Neural crest cell (in vitro differentiated cells): ENCODE data around the gene GUCD1. TPM values are rescaled to one million over a fixed set of nuclear protein-coding genes. Genes with fewer than 3 reads are reported as not detected.
"Not testable (repeated sequence)": the region's sequence is repeated elsewhere in the genome, so short reads cannot be mapped to it uniquely, and the experiment has no call there.

ENCODE experiments used
- DNase-seq: peaks from one replicate; pipeline ENCODE4 v3.0.0; 2021; ENCODE audit warnings: low read depth, mixed read lengths, low spot score
- H3K27ac Mint-ChIP-seq: one replicate; pipeline ENCODE4 v1.8.0; 2021; ENCODE audit warnings: mild to moderate bottlenecking, mixed read lengths; ENCODE audit not compliant: unreplicated experiment
- H3K27me3 Mint-ChIP-seq: 2 replicates; pipeline ENCODE4 v1.8.0; 2021; ENCODE audit warnings: low read depth, mild to moderate bottlenecking, mixed read lengths
- H3K36me3 Mint-ChIP-seq: 2 replicates; pipeline ENCODE4 v1.8.0; 2021; ENCODE audit warnings: low read depth, mild to moderate bottlenecking, mixed read lengths
- H3K4me1 Mint-ChIP-seq: 2 replicates; pipeline ENCODE4 v1.8.0; 2021; ENCODE audit warnings: mixed read lengths
- H3K4me3 Mint-ChIP-seq: one replicate; pipeline ENCODE4 v1.8.0; 2021; ENCODE audit warnings: mild to moderate bottlenecking, mixed read lengths
- H3K9me3 Mint-ChIP-seq: 2 replicates; pipeline ENCODE4 v1.8.0; 2021; ENCODE audit warnings: mixed read lengths
- total RNA-seq: library from RNA; stranded (reverse); gene quantifications from 2 replicates; pipeline ENCODE4 v1.2.1, GENCODE V29; 2021
- TF ChIP-seq, protein P1 (sequence below): fragments of 200-600 bp; sonication (generic); conservative IDR thresholded peaks from 2 replicates; pipeline ENCODE4 v1.5.0; 2021; ENCODE audit warnings: antibody characterized with exemption, mild to moderate bottlenecking

GUCD1 gene
- total RNA-seq, 1 donor from 2014 or later: 94.9 TPM

DNA sequence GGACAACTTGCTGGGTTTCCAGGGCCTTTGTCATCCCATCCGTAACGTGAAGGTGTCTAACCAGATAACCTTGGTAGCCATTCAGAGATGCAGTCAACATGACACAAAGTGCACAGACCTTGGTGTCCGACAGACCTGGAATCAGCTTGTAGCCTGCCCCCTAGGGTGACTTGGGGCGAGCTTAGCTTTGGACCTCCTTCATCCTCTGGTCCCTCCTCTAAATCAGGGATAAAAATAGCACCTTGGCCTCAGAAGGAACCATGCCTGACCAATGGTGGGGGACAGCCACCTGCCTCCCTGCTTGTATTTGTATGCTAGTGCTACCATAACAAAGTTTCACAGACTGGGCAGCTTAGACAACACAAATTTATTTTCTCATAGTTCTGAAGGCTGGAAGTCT lies 4.5 kb upstream of the GUCD1 start:
- no peaks in the 10 kb centered on the region for H3K9me3 Mint-ChIP-seq
- H3K4me3 Mint-ChIP-seq: peak overlapping the region; percentile 44
- peaks cover 3% of the 10 kb centered on the region for H3K36me3 Mint-ChIP-seq
- TF ChIP-seq, protein P1, sequence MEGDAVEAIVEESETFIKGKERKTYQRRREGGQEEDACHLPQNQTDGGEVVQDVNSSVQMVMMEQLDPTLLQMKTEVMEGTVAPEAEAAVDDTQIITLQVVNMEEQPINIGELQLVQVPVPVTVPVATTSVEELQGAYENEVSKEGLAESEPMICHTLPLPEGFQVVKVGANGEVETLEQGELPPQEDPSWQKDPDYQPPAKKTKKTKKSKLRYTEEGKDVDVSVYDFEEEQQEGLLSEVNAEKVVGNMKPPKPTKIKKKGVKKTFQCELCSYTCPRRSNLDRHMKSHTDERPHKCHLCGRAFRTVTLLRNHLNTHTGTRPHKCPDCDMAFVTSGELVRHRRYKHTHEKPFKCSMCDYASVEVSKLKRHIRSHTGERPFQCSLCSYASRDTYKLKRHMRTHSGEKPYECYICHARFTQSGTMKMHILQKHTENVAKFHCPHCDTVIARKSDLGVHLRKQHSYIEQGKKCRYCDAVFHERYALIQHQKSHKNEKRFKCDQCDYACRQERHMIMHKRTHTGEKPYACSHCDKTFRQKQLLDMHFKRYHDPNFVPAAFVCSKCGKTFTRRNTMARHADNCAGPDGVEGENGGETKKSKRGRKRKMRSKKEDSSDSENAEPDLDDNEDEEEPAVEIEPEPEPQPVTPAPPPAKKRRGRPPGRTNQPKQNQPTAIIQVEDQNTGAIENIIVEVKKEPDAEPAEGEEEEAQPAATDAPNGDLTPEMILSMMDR: no peak
- no peaks in the 10 kb centered on the region for H3K27me3 Mint-ChIP-seq
- no peak overlapping the region for H3K27ac Mint-ChIP-seq
- DNase-seq: no peak
- H3K4me1 Mint-ChIP-seq: peaks cover 32% of the 10 kb centered on the region

DNA sequence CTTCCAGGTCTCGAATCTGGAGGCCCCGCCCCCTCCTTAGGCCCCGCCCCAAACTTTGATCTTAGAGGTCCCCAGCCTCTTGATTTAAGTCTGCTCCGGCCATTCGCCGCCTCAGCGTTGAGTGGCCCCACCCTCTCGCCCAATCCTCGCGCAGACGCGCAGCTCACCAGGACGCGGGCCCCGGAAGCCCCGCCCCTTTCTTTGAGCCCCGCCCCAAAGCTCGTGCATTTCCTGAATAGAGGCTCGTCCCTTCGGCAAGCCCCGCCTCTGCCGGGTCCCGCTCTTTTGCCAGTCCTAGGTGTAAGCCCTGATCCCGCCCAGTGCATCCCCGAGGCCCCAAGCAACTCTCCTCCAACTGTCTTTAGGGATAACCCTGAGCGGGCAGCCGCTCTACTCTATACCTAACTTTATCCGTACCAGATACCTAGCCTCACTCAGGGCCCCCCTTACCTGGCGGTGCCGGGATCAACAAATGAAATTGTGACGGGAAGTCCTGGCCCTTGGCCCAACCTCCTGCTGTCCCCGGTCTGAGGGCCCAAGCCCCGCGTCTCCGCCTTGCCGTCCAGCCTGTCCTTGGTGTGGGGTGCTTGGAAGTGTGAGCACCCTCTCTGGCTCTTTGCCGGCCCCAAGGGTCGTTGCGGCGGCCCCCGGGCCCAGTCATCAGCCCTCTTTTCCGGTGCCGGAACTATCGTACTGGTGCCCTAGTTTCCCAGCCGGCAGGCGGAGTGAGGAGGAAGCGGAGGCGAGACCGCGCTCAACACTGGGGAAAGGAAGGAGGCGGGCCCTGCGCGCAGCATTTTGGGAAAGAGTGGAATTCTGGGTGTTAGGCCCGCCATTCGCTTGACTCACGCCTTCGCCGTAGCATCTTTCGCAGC lies 464 bp upstream of the GUCD1 start, which contains the start of gene SNRPD3:
TSS of gene SNRPD3 (plus strand) at position 835 of the 875 bp plus-strand sequence. CDS start 1,676 bp downstream, outside the sequence.
- H3K27ac Mint-ChIP-seq: peak within 1 kb of the TSS; percentile 99
- TF ChIP-seq, protein P1: peak; percentile 40
- H3K9me3 Mint-ChIP-seq: no peaks in the 10 kb centered on the region
- peak within 1 kb of the TSS; percentile 95 for H3K4me3 Mint-ChIP-seq
- peaks cover 50% of the 10 kb centered on the region for H3K4me1 Mint-ChIP-seq
- H3K27me3 Mint-ChIP-seq: no peaks in the 10 kb centered on the region
- peak; percentile 97 for DNase-seq
- peaks cover 3% of the 10 kb centered on the region for H3K36me3 Mint-ChIP-seq

DNA sequence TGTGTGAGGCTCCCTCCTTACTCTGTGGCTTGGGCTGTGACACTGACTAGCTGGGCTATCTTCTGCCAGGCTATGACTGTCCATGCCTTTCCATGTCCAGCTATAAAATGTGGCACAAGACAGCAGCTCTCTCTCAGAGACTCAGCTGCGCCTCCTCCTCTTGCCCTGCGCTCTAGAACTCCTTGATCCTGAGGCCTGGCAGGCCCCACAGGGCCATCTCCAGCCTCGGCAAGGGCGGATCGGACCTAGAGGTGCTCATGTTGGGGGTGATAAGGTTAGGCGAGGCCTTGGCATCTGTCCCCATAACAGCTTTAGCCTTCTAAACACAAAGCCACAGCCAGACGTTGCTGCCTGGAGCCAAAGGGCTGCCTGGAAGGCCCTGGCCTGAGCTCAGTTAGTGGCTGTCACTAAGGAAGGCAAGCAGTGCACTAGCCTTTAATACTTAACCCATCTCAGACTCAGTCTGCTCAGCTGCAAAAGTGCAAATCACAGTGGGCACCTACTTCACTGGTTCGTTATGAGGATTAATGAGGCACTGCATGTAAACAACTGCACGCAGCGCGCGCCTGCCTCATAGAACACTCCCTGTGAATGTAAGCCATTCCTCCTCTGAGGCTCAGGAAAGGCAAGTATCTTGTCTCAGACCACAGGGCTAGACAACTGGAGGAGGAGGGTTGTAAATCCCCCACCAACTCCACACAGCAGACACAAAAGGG lies 1.2 kb downstream of the GUCD1 start:
- Mint-ChIP-seq H3K36me3 (peaks cover 3% of the 10 kb centered on the region), H3K27me3 (no peaks in the 10 kb centered on the region), H3K27ac (peak overlapping the region; percentile 95), H3K4me3 (peak overlapping the region; percentile 98), H3K9me3 (no peaks in the 10 kb centered on the region), H3K4me1 (peaks cover 50% of the 10 kb centered on the region)
- DNase-seq: no peak
- TF ChIP-seq, protein P1: no peak

DNA sequence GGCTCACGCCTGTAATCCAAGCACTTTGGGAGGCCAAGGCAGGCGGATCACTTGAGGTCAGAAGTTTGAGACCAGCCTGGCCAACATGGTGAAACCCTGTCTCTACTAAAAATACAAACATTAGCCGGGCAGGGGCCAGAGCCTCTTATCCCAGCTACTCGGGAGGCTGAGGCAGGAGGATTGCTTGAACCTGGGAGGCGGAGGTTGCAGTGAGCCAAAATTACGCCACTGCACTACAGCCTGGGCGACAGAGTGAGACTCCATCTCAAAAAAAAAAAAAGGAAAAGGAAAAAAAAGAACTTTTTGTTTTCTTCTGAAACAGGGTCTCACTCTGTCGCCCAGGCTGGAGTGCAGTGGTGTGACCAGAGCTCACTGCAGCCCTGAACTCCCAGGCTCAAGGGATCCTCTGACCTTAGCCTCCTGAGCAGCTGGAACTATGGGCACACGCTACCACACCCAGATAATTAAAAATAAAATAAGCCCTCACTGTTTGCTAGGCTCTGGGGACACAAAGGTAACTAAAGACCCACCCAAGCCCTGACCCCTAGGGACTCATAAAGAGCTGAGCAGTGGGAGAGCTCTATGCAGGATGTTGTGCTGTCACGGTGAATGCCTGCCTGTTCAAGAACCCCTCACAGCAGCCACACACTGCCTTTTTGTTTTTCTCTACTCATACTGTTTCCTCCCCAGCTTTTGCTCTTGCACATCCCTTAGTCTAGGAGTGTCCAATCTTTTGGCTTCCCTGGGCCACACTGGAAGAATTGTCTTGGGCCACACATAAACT lies 2.2 kb downstream of the GUCD1 start:
- not testable (repeated sequence) for H3K27ac Mint-ChIP-seq, H3K9me3 Mint-ChIP-seq, H3K36me3 Mint-ChIP-seq, H3K27me3 Mint-ChIP-seq, DNase-seq
- Mint-ChIP-seq H3K4me1 (peaks cover 42% of the 10 kb centered on the region), H3K4me3 (peak overlapping the region; percentile 98)

DNA sequence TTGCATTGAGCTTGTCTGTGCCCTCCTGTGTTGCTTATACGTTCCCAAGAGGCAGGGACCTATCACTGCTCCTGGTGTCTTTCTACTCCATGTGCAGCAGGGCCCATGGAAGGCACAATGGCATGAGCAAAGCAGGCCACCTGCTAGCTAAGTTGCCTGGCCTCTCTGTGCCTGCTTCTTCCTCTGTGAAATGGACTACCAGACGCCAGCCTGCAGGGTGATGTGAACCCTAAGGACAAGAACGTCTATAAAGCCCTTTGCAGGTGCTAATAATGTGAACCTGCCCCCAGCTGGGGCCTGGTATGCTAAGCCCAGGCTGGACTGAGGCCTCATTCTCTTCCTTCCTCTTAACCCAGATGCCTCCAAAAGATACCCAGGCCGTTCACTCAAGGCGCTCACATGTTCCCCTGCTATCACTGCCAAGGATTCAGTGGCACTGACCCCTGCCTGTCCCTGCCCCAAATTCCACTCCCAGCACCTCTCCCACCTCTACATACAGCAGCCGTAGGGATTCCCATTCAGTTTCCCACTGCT lies 4.0 kb downstream of the GUCD1 start:
- TF ChIP-seq, protein P1: no peak
- H3K27me3 Mint-ChIP-seq: no peaks in the 10 kb centered on the region
- peak overlapping the region; percentile 52 for H3K4me3 Mint-ChIP-seq
- peaks cover 25% of the 10 kb centered on the region for H3K4me1 Mint-ChIP-seq
- peaks cover 6% of the 10 kb centered on the region for H3K36me3 Mint-ChIP-seq
- no peak overlapping the region for H3K27ac Mint-ChIP-seq
- no peaks in the 10 kb centered on the region for H3K9me3 Mint-ChIP-seq
- DNase-seq: no peak
